Thyroid gland (tissue), 4 donors: ENCODE measurements around the gene PUSL1.

ENCODE experiments used
- CTCF ChIP-seq, 6 experiments: fragments of 200-600 bp in 3 of 6; fragments of 450-650 bp in 3 of 6; sonication (generic) in 3 of 6; IDR thresholded peaks; one replicate each; pipeline ENCODE4 v1.5.1; 2016 to 2019; ENCODE audit warnings: antibody characterized with exemption in 6 of 6, mild to moderate bottlenecking in 2 of 6, inconsistent platforms in 1 of 6, moderate library complexity in 1 of 6
- POLR2A ChIP-seq, 2 donors: fragments of 450-650 bp; IDR thresholded peaks; one replicate each; pipeline ENCODE4 v1.6.1; 2017; ENCODE audit warnings: antibody characterized with exemption in 2 of 2, mild to moderate bottlenecking in 2 of 2, moderate library complexity in 1 of 2

- no peak for TF ChIP-seq CTCF (IDR thresholded peaks at IDR 0.05)
- TF ChIP-seq POLR2A (IDR thresholded peaks at IDR 0.05) = no peak
Observed at GRCh38 chr1:1293263-1294249, 14.8 kb upstream of the PUSL1 start.
